T47D (cell line): Measurements from ENCODE around the gene BARHL2.

Source experiments
- DNase-seq, 2 experiments: peaks; one replicate each; pipeline versions ENCODE4 v3.0.0 to v3.0.0-alpha.2; 2011 to 2012; ENCODE audit warnings: low read depth in 1 of 2, low spot score in 1 of 2
- JUND ChIP-seq: IDR thresholded peaks from 2 replicates; pipeline ENCODE4 v1.6.1; 2012; ENCODE audit warnings: low read depth
- in situ Hi-C: cut with HindIII; loops from 2 replicates; pipeline ENCODE4 v1.10.0; 2016; ENCODE audit warnings: low sequenced_read_pairs, low pct_unique_long_range_greater_than_20kb

BARHL2 gene

GRCh38 chr1:90712915-90713730 lies 4.0 kb downstream of the BARHL2 start:
- in situ Hi-C loops: no loop called here
- DNase-seq: no peak
- no peak for TF ChIP-seq JUND

- TF ChIP-seq JUND: no peak
- in situ Hi-C loops: no loop called here
- no peak for DNase-seq
Measured at GRCh38 chr1:90712153-90712856, 4.8 kb downstream of the BARHL2 start.

- TF ChIP-seq JUND: no peak
- in situ Hi-C loops: no loop called here
- no peak for DNase-seq
Measured at GRCh38 chr1:90711696-90712095, 5.4 kb downstream of the BARHL2 start.

DNA sequence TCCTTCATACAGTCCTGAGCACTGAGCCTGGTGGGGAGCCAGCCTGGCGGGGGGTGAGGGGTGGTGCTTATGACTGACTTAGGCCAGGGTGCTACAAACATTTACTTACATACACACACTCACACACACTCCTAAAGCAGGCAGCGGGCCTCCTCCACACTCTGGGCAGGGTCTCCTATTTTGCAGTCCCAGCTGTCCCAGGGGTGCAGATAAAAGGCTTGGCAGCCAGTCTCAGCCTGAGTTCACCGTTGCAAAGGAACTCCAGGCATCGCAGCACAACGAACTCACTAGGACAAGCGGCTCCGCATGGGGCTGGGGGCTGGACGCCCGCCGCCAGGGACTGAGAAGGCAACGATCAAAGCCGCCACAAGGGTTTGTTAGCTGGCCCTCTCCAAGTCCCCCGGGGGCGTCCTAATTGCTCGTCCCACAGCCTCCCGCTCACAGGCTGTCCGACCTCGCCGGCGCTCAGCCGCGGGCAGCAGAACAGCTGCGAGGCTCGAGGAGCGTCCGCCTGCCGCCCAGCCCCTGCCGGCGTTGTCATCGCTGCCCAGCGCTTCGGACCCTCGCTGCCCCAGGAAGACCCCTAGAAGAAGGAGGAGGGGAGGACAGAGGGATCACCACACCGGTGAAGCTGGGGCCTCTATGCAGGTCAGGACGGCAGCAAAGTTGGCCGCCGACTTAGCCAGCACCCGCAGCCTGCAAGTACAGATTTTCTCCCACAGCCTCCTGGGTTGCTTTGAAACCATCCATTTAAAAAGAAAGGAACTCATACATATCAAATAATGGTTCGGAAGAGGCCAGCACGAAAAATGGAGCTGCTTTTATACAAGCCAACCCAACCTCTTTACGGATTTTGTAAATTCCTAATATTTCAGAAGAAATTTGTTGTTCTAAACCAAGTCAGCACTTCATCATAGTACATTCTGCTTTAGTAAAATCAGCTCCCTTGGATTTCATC lies 6.2 kb downstream of the BARHL2 start:
- in situ Hi-C loops: no loop called here
- TF ChIP-seq JUND: no peak
- no peak for DNase-seq

DNA sequence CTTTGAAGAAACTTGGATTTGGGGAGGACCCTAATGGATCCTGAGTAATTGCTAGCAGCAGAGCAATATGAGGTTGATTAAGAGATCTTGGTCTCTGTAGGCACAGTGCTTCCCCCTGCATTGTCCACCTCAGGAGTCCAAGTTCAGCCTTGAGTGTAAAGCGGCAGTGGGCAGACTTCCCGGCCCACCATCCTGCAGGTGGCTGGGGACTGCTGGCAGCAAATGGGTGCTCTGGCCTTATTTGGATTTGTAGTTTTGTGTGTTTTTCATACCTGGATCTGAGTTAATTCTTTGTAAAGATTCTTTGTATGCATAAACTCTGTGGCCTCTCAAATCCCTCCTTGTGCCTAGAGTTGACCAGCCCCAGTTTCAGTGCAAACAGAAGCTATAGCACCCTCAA lies 7.6 kb downstream of the BARHL2 start:
- in situ Hi-C loops: no loop called here
- TF ChIP-seq JUND: no peak
- no peak for DNase-seq

GRCh38 chr1:90708826-90709225 lies 8.3 kb downstream of the BARHL2 start:
- DNase-seq: no peak
- in situ Hi-C loops: no loop called here
- no peak for TF ChIP-seq JUND

DNA sequence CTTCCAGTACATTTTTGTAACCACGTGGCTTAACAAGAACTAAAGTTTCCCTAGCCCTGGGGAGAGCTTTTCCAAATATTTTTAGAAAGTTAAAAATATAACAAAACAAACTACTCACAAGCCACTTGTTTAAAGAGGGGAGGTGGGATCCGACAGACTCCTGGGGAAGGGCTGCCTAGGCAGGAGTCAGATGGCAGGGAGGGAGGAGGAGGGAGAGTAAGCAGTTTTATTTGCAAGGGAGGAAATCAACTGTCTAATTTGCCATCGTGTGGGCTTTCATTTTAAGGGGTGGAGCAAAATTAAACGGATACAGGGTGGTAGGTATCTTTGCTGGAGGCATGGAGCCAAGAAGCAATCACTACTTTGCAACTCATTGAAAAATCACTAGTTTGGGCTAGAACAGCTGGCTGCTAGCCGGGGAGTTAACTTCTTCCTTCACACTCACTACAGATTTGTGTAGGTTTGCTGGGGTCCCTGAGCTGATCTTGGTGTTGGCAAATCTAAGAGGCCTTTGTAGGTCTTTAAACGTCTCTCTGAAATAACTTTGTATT lies 8.8 kb downstream of the BARHL2 start:
- in situ Hi-C loops: no loop called here
- DNase-seq: no peak

DNA sequence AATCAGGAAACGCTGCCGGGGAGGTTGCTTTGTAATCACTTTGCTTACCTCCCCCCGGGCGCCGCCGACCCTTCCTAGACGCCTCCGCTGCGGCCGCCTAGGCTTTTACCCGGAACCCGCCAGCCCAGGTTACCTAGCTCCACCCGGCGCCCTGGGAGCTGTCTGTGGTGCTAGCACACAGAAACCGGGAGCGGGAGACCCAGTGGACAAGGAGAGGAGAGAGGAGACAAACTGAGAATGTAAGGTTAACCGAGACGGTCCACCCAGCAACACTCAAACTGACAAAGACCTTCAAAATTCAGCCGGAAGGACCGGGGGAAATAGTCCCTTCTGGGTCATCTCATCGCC lies 9.8 kb downstream of the BARHL2 start:
- in situ Hi-C loops: no loop called here
- DNase-seq: peak; percentile 78 to 94
- no peak for TF ChIP-seq JUND

More for the DNA sequence above, 8.8 kb downstream of the BARHL2 start:
- no peak for TF ChIP-seq JUND

DNA sequence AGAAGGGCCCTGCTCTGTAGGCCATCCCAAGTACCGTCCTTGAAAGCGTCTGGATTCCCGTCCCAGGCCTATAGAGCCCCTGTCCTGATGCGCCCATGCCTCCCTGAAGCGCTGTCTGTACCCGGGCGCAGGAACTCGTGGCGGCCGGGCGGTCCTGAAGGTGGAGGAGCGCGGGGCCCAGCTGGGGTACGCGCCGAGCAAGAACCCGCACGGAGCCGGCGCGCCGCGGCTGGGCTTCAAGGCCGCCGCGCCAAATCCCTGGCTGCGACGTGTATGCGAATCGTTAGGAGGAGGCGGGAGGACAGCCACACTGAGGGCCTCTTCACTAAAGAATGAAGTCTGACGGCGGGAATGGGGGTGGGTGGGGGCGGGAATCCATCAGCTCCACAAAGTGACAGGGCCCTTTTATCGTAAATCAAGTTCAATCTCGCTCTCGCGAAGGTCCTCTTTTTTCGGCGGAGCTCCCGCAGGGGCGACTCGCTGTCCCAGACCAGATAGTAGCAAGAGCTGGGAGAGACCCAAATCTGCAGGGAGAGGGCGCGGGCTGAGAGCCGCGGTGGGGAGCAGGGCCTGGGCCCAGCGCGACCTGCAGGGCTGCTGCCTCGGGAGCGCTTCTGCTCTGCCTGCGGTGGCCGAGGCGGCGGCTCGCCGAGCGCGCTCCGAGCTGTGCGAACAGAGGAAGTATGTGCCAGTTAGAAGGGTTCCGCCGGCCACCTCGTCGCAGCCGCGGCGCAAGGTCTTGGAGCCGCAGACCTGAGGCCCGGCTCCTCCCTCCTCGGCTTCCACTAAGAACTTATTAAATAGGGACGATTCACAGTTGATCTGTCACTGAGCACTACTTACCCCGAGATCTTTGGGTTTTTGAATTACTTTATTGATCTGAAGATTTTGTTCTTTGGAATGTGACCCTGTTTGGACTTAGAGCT lies 10.4 kb downstream of the BARHL2 start:
- TF ChIP-seq JUND: no peak
- DNase-seq: peak in 1 of 2 experiments; percentile 23
- in situ Hi-C loops: no loop called here

DNA sequence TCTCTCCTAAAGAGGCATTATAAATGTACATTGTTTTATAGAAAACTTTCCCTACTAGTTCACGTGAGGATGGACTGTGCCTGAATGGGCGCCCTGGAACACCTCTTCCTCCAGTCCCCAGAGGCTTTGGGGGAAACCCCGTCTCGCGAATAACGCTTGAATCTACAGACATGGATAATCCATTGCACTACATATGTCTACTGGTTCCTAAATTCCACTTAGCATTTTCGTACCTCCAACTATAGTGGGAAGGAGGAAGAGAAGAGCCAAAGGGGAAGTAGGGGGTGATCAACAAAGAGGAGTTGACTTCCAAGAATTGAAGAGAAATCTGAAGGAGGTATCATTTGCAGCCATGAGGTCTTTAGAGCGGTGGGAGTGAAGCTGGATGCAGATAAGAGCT lies 11.1 kb downstream of the BARHL2 start:
- no peak for DNase-seq
- no peak for TF ChIP-seq JUND
- in situ Hi-C loops: no loop called here

GRCh38 chr1:90704817-90705216 lies 12.3 kb downstream of the BARHL2 start:
- TF ChIP-seq JUND: no peak
- no peak for DNase-seq
- in situ Hi-C loops: no loop called here
